Bronchial epithelial cell (primary cell): ENCODE results near the gene CAPZB. TPM values are rescaled to one million over a fixed set of nuclear protein-coding genes. Genes with fewer than 3 reads are reported as not detected.

Source experiments
- DNase-seq: peaks from one replicate; pipeline ENCODE4 v3.0.0-alpha.2; 2010; ENCODE audit warnings: low read depth
- FAIRE-seq: peaks from 2 replicates; lab custom pipeline; 2011; peaks lifted over from hg19 to GRCh38; lab: Jason Lieb, UNC
- H3K27me3 ChIP-seq: 2 replicates; pipeline ENCODE4 v1.5.1; 2011; ENCODE audit warnings: low read length; ENCODE audit not compliant: control insufficient read depth, insufficient read depth
- H3K36me3 ChIP-seq: 2 replicates; pipeline ENCODE4 v1.5.1; 2011; ENCODE audit warnings: low read length; ENCODE audit not compliant: control insufficient read depth, insufficient read depth
- H3K4me3 ChIP-seq: 2 replicates; pipeline ENCODE4 v1.5.1; 2011; ENCODE audit warnings: mild to moderate bottlenecking, low read depth, low read length, control low read depth
- CTCF ChIP-seq: IDR thresholded peaks from 2 replicates; pipeline ENCODE4 v1.5.1; 2011; ENCODE audit warnings: mild to moderate bottlenecking, moderate library complexity, low read length, control low read depth, inconsistent platforms; ENCODE audit not compliant: insufficient read depth, severe bottlenecking
- total RNA-seq: library from RNA; depleted of rRNA; stranded (reverse); fragments of >200 nt; gene quantifications from 2 replicates; pipeline ENCODE4 v1.2.1, GENCODE V29; 2014

Gene CAPZB
- total RNA-seq, 1 donor from 2014 or later = 73.5 TPM

GRCh38 chr1:19352839-19353238 is 132.5 kb downstream of the CAPZB start:
- Histone ChIP-seq H3K4me3 (no peak overlapping the region), H3K27me3 (no peaks in the 10 kb centered on the region), H3K36me3 (peaks cover 21% of the 10 kb centered on the region)
- TF ChIP-seq CTCF = no peak
- no peak for FAIRE-seq
- DNase-seq = no peak

GRCh38 chr1:19351873-19352272 is 133.5 kb downstream of the CAPZB start:
- no peak for TF ChIP-seq CTCF
- DNase-seq = no peak
- Histone ChIP-seq H3K4me3 (no peak overlapping the region), H3K27me3 (no peaks in the 10 kb centered on the region), H3K36me3 (peaks cover 15% of the 10 kb centered on the region)
- no peak for FAIRE-seq

GRCh38 chr1:19350566-19350965 is 134.8 kb downstream of the CAPZB start:
- H3K36me3 ChIP-seq = peaks cover 7% of the 10 kb centered on the region
- FAIRE-seq (no peak), DNase-seq (no peak)
- no peak for TF ChIP-seq CTCF
- H3K4me3 ChIP-seq = no peak overlapping the region
- no peaks in the 10 kb centered on the region for H3K27me3 ChIP-seq

GRCh38 chr1:19349999-19350398 is 135.3 kb downstream of the CAPZB start:
- peaks cover 7% of the 10 kb centered on the region for H3K36me3 ChIP-seq
- DNase-seq = no peak
- no peak overlapping the region for H3K4me3 ChIP-seq
- FAIRE-seq = no peak
- H3K27me3 ChIP-seq = no peaks in the 10 kb centered on the region
- no peak for TF ChIP-seq CTCF

GRCh38 chr1:19348441-19349198 is 136.7 kb downstream of the CAPZB start:
- DNase-seq = no peak
- no peak for FAIRE-seq
- Histone ChIP-seq H3K27me3 (no peaks in the 10 kb centered on the region), H3K36me3 (peaks cover 11% of the 10 kb centered on the region), H3K4me3 (no peak overlapping the region)
- no peak for TF ChIP-seq CTCF
